HL-60 (cell line): ENCODE measurements around the gene ATP6V1G1.

Experiments
- CTCF ChIP-seq: IDR thresholded peaks from one replicate; pipeline ENCODE4 v1.5.1; 2011; ENCODE audit warnings: low read length, control low read depth, inconsistent platforms; ENCODE audit not compliant: insufficient read depth
- POLR2AphosphoS5 ChIP-seq: IDR thresholded peaks from 2 replicates; pipeline ENCODE4 v1.6.1; 2012; ENCODE audit warnings: low read depth

GRCh38 chr9:114604989-114605388 lies 17.4 kb downstream of the ATP6V1G1 start:
- TF ChIP-seq POLR2AphosphoS5 (no peak), CTCF (no peak)
